ENCODE measurements around the gene TPST1.
"Not testable (repeated sequence)": the region's sequence is repeated elsewhere in the genome, so short reads cannot be mapped to it uniquely, and the experiment has no call there.

TPST1 gene

GRCh38 chr7:66296557-66296956, 91.4 kb downstream of the TPST1 start:
- DNase-seq: no peak

- DNase-seq: no peak
Observed at GRCh38 chr7:66297579-66297978, 92.4 kb downstream of the TPST1 start.

GRCh38 chr7:66301249-66301648, 96.1 kb downstream of the TPST1 start:
- DNase-seq: no peak

GRCh38 chr7:66301737-66302136, 96.6 kb downstream of the TPST1 start:
- no peak for DNase-seq

GRCh38 chr7:66303454-66304155, 98.5 kb downstream of the TPST1 start:
- no peak for DNase-seq

GRCh38 chr7:66304536-66304935, 99.4 kb downstream of the TPST1 start:
- DNase-seq: no peak

GRCh38 chr7:66306243-66306642, 101.1 kb downstream of the TPST1 start:
- DNase-seq: no peak

- no peak for DNase-seq
Observed at GRCh38 chr7:66307591-66308215, 102.6 kb downstream of the TPST1 start.

- no peak for DNase-seq
Observed at GRCh38 chr7:66308411-66308810, 103.3 kb downstream of the TPST1 start.

GRCh38 chr7:66310620-66311019, 105.5 kb downstream of the TPST1 start:
- no peak for DNase-seq

GRCh38 chr7:66313886-66314568, 108.9 kb downstream of the TPST1 start:
- DNase-seq: no peak

GRCh38 chr7:66315192-66315591, 110.1 kb downstream of the TPST1 start:
- no peak for DNase-seq

GRCh38 chr7:66319407-66319979, 114.4 kb downstream of the TPST1 start:
- DNase-seq: no peak

GRCh38 chr7:66321283-66321682, 116.1 kb downstream of the TPST1 start:
- DNase-seq: no peak

- no peak for DNase-seq
Observed at GRCh38 chr7:66323114-66323796, 118.1 kb downstream of the TPST1 start.

GRCh38 chr7:66324985-66325384, 119.9 kb downstream of the TPST1 start:
- not testable (repeated sequence) for DNase-seq

- no peak for DNase-seq
Observed at GRCh38 chr7:66326501-66327215, 121.5 kb downstream of the TPST1 start.

GRCh38 chr7:66330961-66331360, 125.8 kb downstream of the TPST1 start:
- peak; percentile 59 for DNase-seq

- no peak for DNase-seq
Observed at GRCh38 chr7:66331883-66332282, 126.7 kb downstream of the TPST1 start.

- DNase-seq: no peak
Observed at GRCh38 chr7:66333443-66333842, 128.3 kb downstream of the TPST1 start.

GRCh38 chr7:66335318-66335717, 130.2 kb downstream of the TPST1 start:
- no peak for DNase-seq

GRCh38 chr7:66336760-66337159, 131.6 kb downstream of the TPST1 start:
- no peak for DNase-seq

GRCh38 chr7:66339141-66339540, 134.0 kb downstream of the TPST1 start:
- no peak for DNase-seq
